Heart left ventricle (tissue), 16 donors: ENCODE results near the gene TOMM7. TPM values are rescaled to one million over a fixed set of nuclear protein-coding genes. Genes with fewer than 3 reads are reported as not detected.
A peak's percentile ranks its signal among the peaks of the same experiment; 100 is the strongest.

Experiments used
- ATAC-seq, 4 donors: fragments of 200-7000 bp; cut with Tn5 transposase; one replicate each; pipeline ENCODE4 v1.9.1; 2020 to 2022; ENCODE audit warnings: moderate library complexity in 4 of 4, mild to moderate bottlenecking in 3 of 4, moderate number of reproducible peaks in 1 of 4
- DNase-seq, 5 donors: peaks; one replicate each; pipeline ENCODE4 v3.0.0-alpha.2; 2020
- H3K27ac ChIP-seq, 12 donors: fragments of 200-600 bp; sonication (generic) in 4 of 12; one replicate each; pipeline versions ENCODE4 v1.5.0 to v1.8.0; 2016 to 2022; ENCODE audit warnings: mild to moderate bottlenecking in 2 of 12
- H3K27me3 ChIP-seq, 9 donors: fragments of 200-600 bp; sonication (generic) in 2 of 9; one replicate each; pipeline versions ENCODE4 v1.5.1 to v1.8.0; 2016 to 2022; ENCODE audit warnings: mild to moderate bottlenecking in 3 of 9
- H3K36me3 ChIP-seq, 9 donors: fragments of 200-600 bp; sonication (generic) in 2 of 9; one replicate each; pipeline versions ENCODE4 v1.5.0 to v1.8.0; 2018 to 2022; ENCODE audit warnings: mild to moderate bottlenecking in 2 of 9
- H3K4me1 ChIP-seq, 12 donors: fragments of 200-600 bp; sonication (generic) in 4 of 12; one replicate each; pipeline versions ENCODE4 v1.5.0 to v1.8.0; 2016 to 2022; ENCODE audit warnings: mild to moderate bottlenecking in 3 of 12
- H3K4me3 ChIP-seq, 12 donors: fragments of 200-600 bp; sonication (generic) in 4 of 12; one replicate each; pipeline versions ENCODE4 v1.5.0 to v1.8.0; 2017 to 2022; ENCODE audit warnings: mild to moderate bottlenecking in 9 of 12, moderate library complexity in 4 of 12
- H3K9me3 ChIP-seq, 12 donors: fragments of 200-600 bp; sonication (generic) in 4 of 12; one replicate each; pipeline versions ENCODE4 v1.5.0 to v1.8.0; 2016 to 2022; ENCODE audit warnings: mild to moderate bottlenecking in 1 of 12
- CTCF ChIP-seq, 12 donors: fragments of 200-600 bp; sonication (generic) in 4 of 12; IDR thresholded peaks; one replicate each; pipeline versions ENCODE4 v1.5.0 to v1.8.0; 2018 to 2022; ENCODE audit warnings: antibody characterized with exemption in 12 of 12, mild to moderate bottlenecking in 5 of 12
- POLR2A ChIP-seq, 2 donors: fragments of 450-650 bp; IDR thresholded peaks; one replicate each; pipeline ENCODE4 v1.6.1; 2017; ENCODE audit warnings: antibody characterized with exemption in 2 of 2, mild to moderate bottlenecking in 2 of 2, moderate library complexity in 2 of 2
- WGBS, 4 donors: extraction: QIAGEN DNeasy Blood & Tissue Kit in 2 of 4; methylation state at CpG; one replicate each; pipeline versions ENCODE4 v1.1.5 to v1.1.7; 2013 to 2018; 5-methylcytosine and 5-hydroxymethylcytosine counted together
- intact Hi-C, 10 donors: fragments of 100-400 bp; cut with DNase I; formaldehyde crosslinking; loops; one replicate each; pipeline versions ENCODE4 v1.11.1 to v1.14.2; 2022
- polyA plus RNA-seq, 2 donors: library from polyadenylated mRNA; stranded (reverse); fragments of 200-250 nt; gene quantifications; one replicate each; pipeline ENCODE4 v1.2.3, GENCODE V29; 2013
- total RNA-seq, 9 donors: library from RNA; depleted of rRNA in 2 of 9; stranded (reverse); fragments of >200 nt in 2 of 9; fragmentation: NEBNext Ultra II Directional in 3 of 9; extraction: Animal tissue kit (Norgen Biotek cat#: 25700) in 3 of 9; gene quantifications; one replicate each; pipeline versions ENCODE4 v1.1.0 to v1.2.4, GENCODE V29; 2016 to 2023
- donor health status: ischemic (EF 13 %, LVEDD 7.1; RV severe dilation, severe dysfunction).
- donor health status: healthy with polysubstance abuse.
- donor health status: DM: no; HTN: yes; CAD: no.
- donor health status: DM: no; HTN: no; CAD: no.
- donor health status: ischemic (EF 25% LVEDD 6.9; RV normal size, moderate dysfunction).
- donor health status: ischemic (EF 25% LVEDD 5.7; RV mildly dilated, moderate dysfunction).
- donor health status: healthy.
- donor health status: DM: yes; HTN: yes; CAD: no.
- donor health status: ischemic (EF 35%, LVEDD 5.7; RV mildly dilated, moderate dysfunction).
- donor health status: nonischemic (EF 11% LVEDD 7.7; RV severe dilation, severe dysfunction).
- donor health status: DM: yes; HTN: yes; CAD: no.
- donor health status: PGD.
- donor health status: ischemic (EF 29% LVEDD 5.4; RV normal size, mild dysfunction).
- donor health status: nonischemic (EF 23%, LVEDD 6.1; RV moderate dilation, normal function).

The TOMM7 gene
- total and polyA plus RNA-seq, 11 donors, result 137 to 529 (median 351) TPM

- no peak overlapping the region for H3K27ac ChIP-seq
- H3K4me3 ChIP-seq, result no peak overlapping the region
- 96 to 97% (median 97%) methylated on average over 4 of the region's 4 CpGs for WGBS, 4 donors
Observed at GRCh38 chr7:22819476-22819875, 3.2 kb downstream of the TOMM7 start.

GRCh38 chr7:22814261-22815208 is 8.1 kb downstream of the TOMM7 start:
- intact Hi-C loops, result no loop called here
- H3K4me3 ChIP-seq, result no peak overlapping the region
- H3K9me3 ChIP-seq, result no peaks in the 10 kb centered on the region
- H3K36me3 ChIP-seq, result peaks cover 0 to 71% (median 68%) of the 10 kb centered on the region in 9 donors
- no peak overlapping the region for H3K27ac ChIP-seq
- no peaks in the 10 kb centered on the region for H3K27me3 ChIP-seq
- TF ChIP-seq POLR2A (IDR thresholded peaks at IDR 0.05), result no peak
- no peak for TF ChIP-seq CTCF (IDR thresholded peaks at IDR 0.05)
- 82 to 93% (median 90%) methylated on average over 10 of the region's 10 CpGs for WGBS, 4 donors
- ATAC-seq (no peak), DNase-seq (no peak)
- H3K4me1 ChIP-seq, result peaks cover 0 to 16% (median 1%) of the 10 kb centered on the region in 12 donors

More at GRCh38 chr7:22819476-22819875, 3.2 kb downstream of the TOMM7 start:
- H3K9me3 ChIP-seq, result no peaks in the 10 kb centered on the region
- intact Hi-C loops, result no loop called here
- peaks cover 0 to 48% (median 20%) of the 10 kb centered on the region in 12 donors for H3K4me1 ChIP-seq
- H3K36me3 ChIP-seq, result peaks cover 0 to 41% (median 35%) of the 10 kb centered on the region in 9 donors
- TF ChIP-seq POLR2A (IDR thresholded peaks at IDR 0.05) (no peak), CTCF (IDR thresholded peaks at IDR 0.05) (no peak)
- DNase-seq (no peak), ATAC-seq (no peak)
- H3K27me3 ChIP-seq, result no peaks in the 10 kb centered on the region

GRCh38 chr7:22812353-22812752 is 10.3 kb downstream of the TOMM7 start:
- Histone ChIP-seq H3K36me3 (peaks cover 0 to 65% (median 59%) of the 10 kb centered on the region in 9 donors), H3K9me3 (no peaks in the 10 kb centered on the region), H3K4me1 (peaks cover 0 to 11% (median 0%) of the 10 kb centered on the region in 12 donors), H3K4me3 (no peak overlapping the region), H3K27ac (peak overlapping the region in 4 of 12 donors; percentile 3 to 37 (median 26)), H3K27me3 (no peaks in the 10 kb centered on the region)
- intact Hi-C loops, result no loop called here
- no peak for DNase-seq
- 58 to 75% (median 71%) methylated on average over 3 of the region's 3 CpGs for WGBS, 4 donors
- TF ChIP-seq POLR2A (IDR thresholded peaks at IDR 0.05), result no peak
- peak in 3 of 4 donors; percentile 53 to 75 (median 68) for ATAC-seq

- Histone ChIP-seq H3K4me1 (peaks cover 0 to 9% (median 0%) of the 10 kb centered on the region in 12 donors), H3K27me3 (no peaks in the 10 kb centered on the region), H3K27ac (peak overlapping the region in 3 of 12 donors; percentile 3 to 37 (median 25)), H3K4me3 (no peak overlapping the region), H3K36me3 (peaks cover 0 to 59% (median 54%) of the 10 kb centered on the region in 9 donors), H3K9me3 (no peaks in the 10 kb centered on the region)
- no peak for TF ChIP-seq POLR2A (IDR thresholded peaks at IDR 0.05)
- TF ChIP-seq CTCF (IDR thresholded peaks at IDR 0.05), result no peak
- WGBS, 4 donors, result 83 to 87% (median 85%) methylated on average over 4 of the region's 4 CpGs
- intact Hi-C loops, result no loop called here
- no peak for ATAC-seq
- DNase-seq, result no peak
Observed at GRCh38 chr7:22811746-22812280, 10.8 kb downstream of the TOMM7 start.
